Right atrium auricular region (tissue), 2 donors: Measurements from ENCODE around the gene BAX. TPM values are rescaled to one million over a fixed set of nuclear protein-coding genes. Genes with fewer than 3 reads are reported as not detected.

Experiments used
- DNase-seq: peaks from one replicate; pipeline ENCODE4 v3.0.0-alpha.2; 2019; ENCODE audit warnings: low spot score
- H3K27ac ChIP-seq, 2 donors: fragments of 200-600 bp; sonication (generic); 1 replicate in 1 of 2; 2 replicates in 1 of 2; pipeline ENCODE4 v1.5.1; 2016 to 2019
- H3K27me3 ChIP-seq, 2 donors: fragments of 200-600 bp; sonication (generic); one replicate each; pipeline versions ENCODE4 v1.5.1 to v1.6.0; 2017 to 2019
- H3K36me3 ChIP-seq: fragments of 200-600 bp; sonication (generic); one replicate; pipeline ENCODE4 v1.5.1; 2016
- H3K4me1 ChIP-seq, 2 donors: fragments of 200-600 bp; sonication (generic); one replicate each; pipeline versions ENCODE4 v1.5.1 to v1.6.0; 2017 to 2019
- H3K4me3 ChIP-seq, 2 donors: fragments of 200-600 bp; sonication (generic); 1 replicate in 1 of 2; 2 replicates in 1 of 2; pipeline ENCODE4 v1.5.1; 2017 to 2019; ENCODE audit warnings: mild to moderate bottlenecking in 1 of 2, moderate library complexity in 1 of 2
- H3K9me3 ChIP-seq, 2 donors: fragments of 200-600 bp; sonication (generic); one replicate each; pipeline ENCODE4 v1.5.1; 2019
- total RNA-seq, 2 donors: library from RNA; depleted of rRNA; stranded (reverse); fragments of >200 nt; gene quantifications; one replicate each; pipeline ENCODE4 v1.1.0, GENCODE V29; 2016
- TF ChIP-seq, protein P1 (sequence below), 2 donors: fragments of 200-600 bp; sonication (generic); IDR thresholded peaks; one replicate each; pipeline ENCODE4 v1.5.1; 2019; ENCODE audit warnings: antibody characterized with exemption in 2 of 2

The BAX gene
- total RNA-seq, 2 donors from 2014 or later = 10.7 to 21.2 TPM

DNA sequence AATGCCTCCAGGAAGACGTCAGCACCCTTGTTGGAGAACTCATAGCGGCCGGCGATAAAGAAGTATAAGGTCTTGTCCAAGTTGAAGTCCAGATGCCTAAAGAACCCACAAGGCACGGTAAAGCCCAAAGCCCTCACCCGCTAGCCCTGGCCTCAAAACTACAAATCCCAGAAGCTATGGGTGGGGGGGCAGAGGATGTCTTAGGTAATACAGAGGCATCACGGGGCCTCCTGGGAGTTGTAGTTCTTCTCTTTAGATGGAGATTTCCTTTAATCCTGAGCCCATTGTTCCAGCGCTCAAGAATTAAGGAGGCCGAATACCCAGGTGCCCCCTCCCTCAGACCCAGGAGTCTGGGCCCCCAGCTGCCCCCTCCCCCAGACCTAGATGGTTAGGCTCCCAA is 27.6 kb downstream of the BAX start:
- Histone ChIP-seq H3K4me3 (no peak overlapping the region), H3K27me3 (no peaks in the 10 kb centered on the region), H3K36me3 (peaks cover 72% of the 10 kb centered on the region), H3K4me1 (peaks cover 0 to 14% of the 10 kb centered on the region in 2 donors), H3K9me3 (no peaks in the 10 kb centered on the region), H3K27ac (no peak overlapping the region)
- no peak for DNase-seq
- TF ChIP-seq, protein P1, sequence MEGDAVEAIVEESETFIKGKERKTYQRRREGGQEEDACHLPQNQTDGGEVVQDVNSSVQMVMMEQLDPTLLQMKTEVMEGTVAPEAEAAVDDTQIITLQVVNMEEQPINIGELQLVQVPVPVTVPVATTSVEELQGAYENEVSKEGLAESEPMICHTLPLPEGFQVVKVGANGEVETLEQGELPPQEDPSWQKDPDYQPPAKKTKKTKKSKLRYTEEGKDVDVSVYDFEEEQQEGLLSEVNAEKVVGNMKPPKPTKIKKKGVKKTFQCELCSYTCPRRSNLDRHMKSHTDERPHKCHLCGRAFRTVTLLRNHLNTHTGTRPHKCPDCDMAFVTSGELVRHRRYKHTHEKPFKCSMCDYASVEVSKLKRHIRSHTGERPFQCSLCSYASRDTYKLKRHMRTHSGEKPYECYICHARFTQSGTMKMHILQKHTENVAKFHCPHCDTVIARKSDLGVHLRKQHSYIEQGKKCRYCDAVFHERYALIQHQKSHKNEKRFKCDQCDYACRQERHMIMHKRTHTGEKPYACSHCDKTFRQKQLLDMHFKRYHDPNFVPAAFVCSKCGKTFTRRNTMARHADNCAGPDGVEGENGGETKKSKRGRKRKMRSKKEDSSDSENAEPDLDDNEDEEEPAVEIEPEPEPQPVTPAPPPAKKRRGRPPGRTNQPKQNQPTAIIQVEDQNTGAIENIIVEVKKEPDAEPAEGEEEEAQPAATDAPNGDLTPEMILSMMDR (IDR thresholded peaks at IDR 0.05) = no peak

DNA sequence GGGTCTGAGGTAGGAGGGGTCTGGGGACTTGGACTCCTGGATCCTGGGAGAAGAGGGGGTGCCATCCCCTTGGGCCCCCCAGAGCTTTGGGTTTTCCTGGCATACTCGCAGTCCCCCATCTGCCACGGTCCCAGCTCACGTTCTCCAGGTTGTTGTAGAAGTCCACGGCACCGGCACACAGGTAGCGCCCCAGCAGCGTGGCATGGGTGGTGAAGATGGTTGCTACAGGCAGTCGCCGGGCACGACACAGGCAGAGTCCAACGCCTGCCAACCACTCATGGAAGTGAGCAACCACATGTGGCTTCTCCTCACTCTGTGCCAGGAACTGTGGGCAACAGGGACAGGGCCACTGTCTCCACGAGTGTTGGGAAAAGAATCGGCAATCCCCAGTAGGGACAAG is 31.0 kb downstream of the BAX start:
- H3K4me1 ChIP-seq = peaks cover 0 to 13% of the 10 kb centered on the region in 2 donors
- TF ChIP-seq, protein P1 (IDR thresholded peaks at IDR 0.05) = no peak
- H3K27me3 ChIP-seq = no peaks in the 10 kb centered on the region
- H3K4me3 ChIP-seq = no peak overlapping the region
- no peak for DNase-seq
- H3K27ac ChIP-seq = no peak overlapping the region
- H3K9me3 ChIP-seq = no peaks in the 10 kb centered on the region
- peaks cover 75% of the 10 kb centered on the region for H3K36me3 ChIP-seq

- H3K4me1 ChIP-seq = peaks cover 0 to 18% of the 10 kb centered on the region in 2 donors
- no peak overlapping the region for H3K4me3 ChIP-seq
- no peak overlapping the region for H3K27ac ChIP-seq
- H3K36me3 ChIP-seq = peaks cover 70% of the 10 kb centered on the region
- no peaks in the 10 kb centered on the region for H3K9me3 ChIP-seq
- no peaks in the 10 kb centered on the region for H3K27me3 ChIP-seq
- TF ChIP-seq, protein P1 (IDR thresholded peaks at IDR 0.05) = no peak
- DNase-seq = no peak
Observed at GRCh38 chr19:48986211-48986610, 31.5 kb downstream of the BAX start.

- H3K4me1 ChIP-seq = peaks cover 0 to 28% of the 10 kb centered on the region in 2 donors
- DNase-seq = no peak
- no peak overlapping the region for H3K27ac ChIP-seq
- no peak overlapping the region for H3K4me3 ChIP-seq
- H3K36me3 ChIP-seq = peaks cover 60% of the 10 kb centered on the region
- H3K27me3 ChIP-seq = no peaks in the 10 kb centered on the region
- TF ChIP-seq, protein P1 (IDR thresholded peaks at IDR 0.05) = no peak
- no peaks in the 10 kb centered on the region for H3K9me3 ChIP-seq
Observed at GRCh38 chr19:48987323-48987722, 32.6 kb downstream of the BAX start.

DNA sequence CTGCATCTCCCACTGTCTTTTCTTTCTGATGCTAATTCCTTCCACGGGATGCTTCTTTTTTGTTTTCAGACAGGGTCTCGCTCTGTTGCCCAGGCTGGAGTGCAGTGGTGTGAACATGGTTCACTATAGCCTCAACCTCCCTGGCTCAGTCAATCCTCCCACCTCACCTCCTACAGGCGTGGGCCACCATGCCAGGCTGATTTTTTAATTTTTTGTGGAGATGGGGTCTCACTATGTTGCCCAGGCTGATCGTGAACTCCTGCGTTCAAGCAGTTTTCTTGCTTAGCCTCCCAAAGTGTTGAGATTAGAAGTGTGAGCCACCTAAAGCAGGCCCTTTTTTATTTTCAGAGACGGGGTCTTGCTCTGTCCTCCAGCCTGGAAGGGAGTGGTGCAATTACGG is 33.6 kb downstream of the BAX start:
- Histone ChIP-seq H3K27me3 (no peaks in the 10 kb centered on the region), H3K4me3 (no peak overlapping the region), H3K9me3 (no peaks in the 10 kb centered on the region), H3K36me3 (peaks cover 52% of the 10 kb centered on the region), H3K4me1 (peaks cover 0 to 28% of the 10 kb centered on the region in 2 donors), H3K27ac (no peak overlapping the region)
- TF ChIP-seq, protein P1 (IDR thresholded peaks at IDR 0.05) = no peak
- no peak for DNase-seq

- no peak for DNase-seq
- Histone ChIP-seq H3K36me3 (peaks cover 47% of the 10 kb centered on the region), H3K9me3 (no peaks in the 10 kb centered on the region), H3K4me1 (peaks cover 0 to 28% of the 10 kb centered on the region in 2 donors), H3K27me3 (no peaks in the 10 kb centered on the region), H3K4me3 (no peak overlapping the region), H3K27ac (no peak overlapping the region)
- TF ChIP-seq, protein P1 (IDR thresholded peaks at IDR 0.05) = no peak
Observed at GRCh38 chr19:48988860-48989259, 34.2 kb downstream of the BAX start.
